Measurements from ENCODE around the gene P2RX6. TPM values are rescaled to one million over a fixed set of nuclear protein-coding genes. Genes with fewer than 3 reads are reported as not detected.

P2RX6 gene
- total and polyA plus RNA-seq, 9 of the 15 experiments (the other 6 are each of a cell fraction or from before 2014, with no cell fraction given): 0.01 to 3.9 (median 1.5) TPM; not detected in 1

- peak; percentile 54 for TF ChIP-seq WHSC1 (IDR thresholded peaks at IDR 0.05; ENCODE audit: low read length)
- TF ChIP-seq PCBP1 (IDR thresholded peaks at IDR 0.05; ENCODE audit: low read depth, low read length, poor library complexity, severe bottlenecking): peak; percentile 98
- TF ChIP-seq NUFIP1 (IDR thresholded peaks at IDR 0.05; ENCODE audit: partially characterized antibody): no peak
- TF ChIP-seq KLF16 (IDR thresholded peaks at IDR 0.05): no peak
- TF ChIP-seq TBP (optimal IDR thresholded peaks at IDR 0.05; ENCODE audit: low read depth, low read length): peak; percentile 46
- TF ChIP-seq HDAC6 (IDR thresholded peaks at IDR 0.05; ENCODE audit: low read depth, low read length): 0 out of 2 replicates have a peak, but pooled peaks have one; percentile 10
- no peak for TF ChIP-seq NR2C1 (IDR thresholded peaks at IDR 0.05)
- no peak for TF ChIP-seq NR2C1 (tag; IDR thresholded peaks at IDR 0.05)
- peak; percentile 39; the same call in 1 of the 2 replicates for TF ChIP-seq RREB1 (CRISPR knock-in tag; IDR thresholded peaks at IDR 0.05)
- TF ChIP-seq CXXC5 (CRISPR knock-in tag; IDR thresholded peaks at IDR 0.05): peak; percentile 96
- TF ChIP-seq JUNB (CRISPR knock-in tag; conservative IDR thresholded peaks at IDR 0.05): no peak
- TF ChIP-seq ESRRB (CRISPR knock-in tag; IDR thresholded peaks at IDR 0.05; ENCODE audit: borderline replicate concordance): no peak
- TF ChIP-seq NCOA2 (IDR thresholded peaks at IDR 0.05; ENCODE audit: partially characterized antibody in 2 of 2): no peak
- no peak for TF ChIP-seq ZFX (CRISPR knock-in tag; IDR thresholded peaks at IDR 0.05)
- peak; percentile 92; the same call in 1 of the 2 replicates for TF ChIP-seq HMGXB4 (CRISPR knock-in tag; IDR thresholded peaks at IDR 0.05)
- TF ChIP-seq NR1H2 (CRISPR knock-in tag; IDR thresholded peaks at IDR 0.05): no peak
These were observed 30.8 kb downstream of the P2RX6 start, which contains the start of gene LRRC74B (continued) for GRCh38 chr22:21045585-21046294.

All from K562 (cell line).